H1 (cell line): ENCODE measurements around the gene LAMB1. TPM values are rescaled to one million over a fixed set of nuclear protein-coding genes. Genes with fewer than 3 reads are reported as not detected.

Experiments used
- CTCF ChIA-PET: fragments of 300-600 bp; sonication (Branson Sonifier 250); formaldehyde crosslinking; loops from one replicate; lab custom pipeline; 2021; ENCODE audit not compliant: partially characterized antibody; lab: Charles Lee
- POLR2A ChIA-PET: fragments of 300-600 bp; sonication (Branson Sonifier 250); formaldehyde crosslinking; loops from one replicate; lab custom pipeline; 2021; ENCODE audit warnings: inconsistent platforms; ENCODE audit not compliant: partially characterized antibody; lab: Charles Lee
- DNase-seq, 2 experiments: peaks; one replicate each; pipeline versions ENCODE4 v3.0.0 to v3.0.0-alpha.2; 2010 to 2022; ENCODE audit warnings: low spot score in 2 of 2, low read depth in 1 of 2, mixed read lengths in 1 of 2
- FAIRE-seq: peaks from 2 replicates; lab custom pipeline; 2011; peaks lifted over from hg19 to GRCh38; lab: Jason Lieb, UNC
- H2AFZ ChIP-seq: 2 replicates; pipeline ENCODE4 v1.8.1; 2012; ENCODE audit warnings: low read length, inconsistent platforms
- H2AK5ac ChIP-seq: 2 replicates; pipeline ENCODE4 v1.6.1; 2013; ENCODE audit warnings: low read depth, low read length
- H2BK120ac ChIP-seq: replicated peaks from 2 replicates; pipeline ENCODE3; 2013; ENCODE audit warnings: low read depth, low read length, inconsistent platforms
- H2BK12ac ChIP-seq: 2 replicates; pipeline ENCODE4 v1.6.1; 2013; ENCODE audit warnings: low read depth, low read length
- H2BK15ac ChIP-seq: 2 replicates; pipeline ENCODE4 v1.6.1; 2013; ENCODE audit warnings: low read length
- H2BK20ac ChIP-seq: 2 replicates; pipeline ENCODE4 v1.6.1; 2013; ENCODE audit warnings: low read length
- H2BK5ac ChIP-seq: 2 replicates; pipeline ENCODE4 v1.6.1; 2013; ENCODE audit warnings: low read depth, low read length
- H3K14ac ChIP-seq: 2 replicates; pipeline ENCODE4 v1.6.1; 2013; ENCODE audit warnings: inconsistent platforms; ENCODE audit not compliant: insufficient read length
- H3K18ac ChIP-seq: 2 replicates; pipeline ENCODE4 v1.6.1; 2013; ENCODE audit warnings: low read length; ENCODE audit errors: extremely low read depth
- H3K23ac ChIP-seq: 2 replicates; pipeline ENCODE4 v1.6.1; 2013; ENCODE audit warnings: inconsistent platforms; ENCODE audit not compliant: insufficient read length
- H3K23me2 ChIP-seq: 2 replicates; pipeline ENCODE4 v1.6.1; 2013; ENCODE audit warnings: low read depth, low read length
- H3K27ac ChIP-seq: 2 replicates; pipeline ENCODE4 v1.6.1; 2011; ENCODE audit warnings: low read depth, low read length, inconsistent platforms
- H3K27me3 ChIP-seq, 4 experiments: replicated peaks in 1 of 4; 1 replicate in 1 of 4; 2 replicates in 3 of 4; pipeline versions ENCODE4 v1.6.1 to v1.8.1; 2011 to 2013; ENCODE audit warnings: low read length in 3 of 4, mild to moderate bottlenecking in 3 of 4, inconsistent platforms in 2 of 4, mixed read lengths in 2 of 4, moderate library complexity in 1 of 4; ENCODE audit not compliant: control insufficient read depth in 3 of 4, insufficient read depth in 3 of 4; ENCODE audit errors: extremely low read depth in 1 of 4
- H3K36me3 ChIP-seq, 4 experiments: 2 replicates each; pipeline versions ENCODE4 v1.6.1 to v1.8.1; 2011 to 2013; ENCODE audit warnings: mild to moderate bottlenecking in 4 of 4, low read length in 3 of 4, moderate library complexity in 2 of 4, control low read depth in 1 of 4, inconsistent platforms in 1 of 4; ENCODE audit not compliant: insufficient read depth in 4 of 4, control insufficient read depth in 2 of 4
- H3K4ac ChIP-seq: replicated peaks from 2 replicates; pipeline ENCODE3; 2013; ENCODE audit warnings: low read length, low read depth, mixed read lengths, inconsistent platforms; ENCODE audit not compliant: insufficient read length
- H3K4me1 ChIP-seq, 4 experiments: replicated peaks in 1 of 4; 1 replicate in 1 of 4; 2 replicates in 3 of 4; pipeline versions ENCODE4 v1.6.1 to v1.8.1; 2011 to 2013; ENCODE audit warnings: low read length in 3 of 4, inconsistent platforms in 2 of 4, mixed read lengths in 1 of 4; ENCODE audit not compliant: insufficient read depth in 4 of 4, control insufficient read depth in 3 of 4
- H3K4me2 ChIP-seq, 2 experiments: 2 replicates each; pipeline versions ENCODE4 v1.6.1 to v1.8.1; 2011 to 2013; ENCODE audit warnings: low read depth in 2 of 2, low read length in 2 of 2, control low read depth in 1 of 2, inconsistent platforms in 1 of 2, mild to moderate bottlenecking in 1 of 2; ENCODE audit not compliant: insufficient read depth in 1 of 2
- H3K4me3 ChIP-seq, 4 experiments: fragments of 200-600, 300-600 bp in 1 of 4; sonication (generic), shearing (Covaris generic), sonication (Bioruptor Twin) in 1 of 4; 2 replicates each; pipeline versions ENCODE4 v1.5.1 to v1.8.1; 2011 to 2016; ENCODE audit warnings: low read length in 4 of 4, low read depth in 3 of 4, control low read depth in 2 of 4, inconsistent platforms in 2 of 4, mild to moderate bottlenecking in 2 of 4, mixed read lengths in 1 of 4, moderate library complexity in 1 of 4; ENCODE audit not compliant: insufficient read depth in 2 of 4; ENCODE audit errors: extremely low read depth in 1 of 4
- H3K56ac ChIP-seq: replicated peaks from 2 replicates; pipeline ENCODE3; 2013; ENCODE audit warnings: low read depth, mild to moderate bottlenecking, mixed read lengths, low read length, inconsistent platforms; ENCODE audit not compliant: insufficient read length
- H3K79me1 ChIP-seq: 2 replicates; pipeline ENCODE4 v1.6.1; 2013; ENCODE audit warnings: low read depth, low read length, control low read depth
- H3K79me2 ChIP-seq, 2 experiments: 2 replicates each; pipeline versions ENCODE4 v1.6.1 to v1.8.1; 2012 to 2013; ENCODE audit warnings: low read length in 2 of 2, mild to moderate bottlenecking in 2 of 2, inconsistent platforms in 1 of 2; ENCODE audit not compliant: insufficient read depth in 2 of 2, control insufficient read depth in 1 of 2
- H3K9ac ChIP-seq, 4 experiments: replicated peaks in 1 of 4; 1 replicate in 1 of 4; 2 replicates in 3 of 4; pipeline versions ENCODE4 v1.6.1 to v1.8.1; 2011 to 2013; ENCODE audit warnings: low read depth in 3 of 4, low read length in 3 of 4, control low read depth in 2 of 4, mild to moderate bottlenecking in 2 of 4, moderate library complexity in 2 of 4, inconsistent platforms in 1 of 4; ENCODE audit errors: extremely low read depth in 1 of 4
- H3K9me3 ChIP-seq, 2 experiments: 2 replicates each; pipeline versions ENCODE4 v1.6.1 to v1.8.1; 2012 to 2013; ENCODE audit warnings: mild to moderate bottlenecking in 2 of 2, moderate library complexity in 2 of 2, control low read depth in 1 of 2, inconsistent platforms in 1 of 2, low read depth in 1 of 2, low read length in 1 of 2, mixed read lengths in 1 of 2; ENCODE audit not compliant: insufficient read depth in 2 of 2
- H4K20me1 ChIP-seq, 2 experiments: replicated peaks in 1 of 2; 2 replicates each; pipeline versions ENCODE3 to v1.8.1; 2011 to 2013; ENCODE audit warnings: inconsistent platforms in 2 of 2, low read length in 2 of 2, mild to moderate bottlenecking in 1 of 2; ENCODE audit not compliant: insufficient read depth in 2 of 2, control insufficient read depth in 1 of 2
- H4K5ac ChIP-seq: 2 replicates; pipeline ENCODE4 v1.6.1; 2013; ENCODE audit warnings: low read length, low read depth, mixed read lengths, inconsistent platforms; ENCODE audit not compliant: insufficient read length
- H4K8ac ChIP-seq: 2 replicates; pipeline ENCODE4 v1.8.0; 2013; ENCODE audit warnings: mild to moderate bottlenecking, moderate library complexity, low read length, inconsistent platforms; ENCODE audit not compliant: insufficient read depth; ENCODE audit errors: extremely low read depth
- H4K91ac ChIP-seq: replicated peaks from 2 replicates; pipeline ENCODE3; 2013; ENCODE audit warnings: low read length, mixed read lengths, inconsistent platforms; ENCODE audit not compliant: insufficient read length
- ASH2L ChIP-seq: fragments of 200-600, 300-600 bp; sonication (generic); IDR thresholded peaks from one replicate; pipeline ENCODE4 v1.7.1; 2017; ENCODE audit warnings: low read length
- CTCF ChIP-seq, 3 experiments: IDR thresholded peaks; 1 replicate in 2 of 3; 2 replicates in 1 of 3; pipeline versions ENCODE4 v1.5.1 to v1.6.1; 2011; ENCODE audit warnings: low read length in 3 of 3, mild to moderate bottlenecking in 3 of 3, inconsistent platforms in 2 of 3, low read depth in 1 of 3, moderate library complexity in 1 of 3; ENCODE audit not compliant: insufficient read depth in 1 of 3; ENCODE audit errors: control extremely low read depth in 1 of 3
- KDM1A ChIP-seq: fragments of 200-600, 300-600 bp; sonication (generic); IDR thresholded peaks from 2 replicates; pipeline ENCODE4 v1.7.1; 2016; ENCODE audit warnings: mild to moderate bottlenecking, low read length, borderline replicate concordance
- RAD21 ChIP-seq, 2 experiments: IDR thresholded peaks in 1 of 2; conservative IDR thresholded peaks in 1 of 2; 2 replicates each; pipeline ENCODE4 v1.6.1; 2011; ENCODE audit warnings: low read depth in 2 of 2, low read length in 2 of 2, improper control_type of control experiment in 1 of 2, inconsistent platforms in 1 of 2, mild to moderate bottlenecking in 1 of 2, moderate library complexity in 1 of 2
- WGBS, 2 experiments: shearing (Covaris generic) in 1 of 2; methylation state at CpG; one replicate each; pipeline versions ENCODE4 v1.1.6 to v1.1.7; 2013 to 2015; ENCODE audit warnings: low lambda C conversion rate in 2 of 2, mixed read lengths in 2 of 2, inconsistent platforms in 1 of 2, low coverage in 1 of 2, missing lambda C conversion rate in 1 of 2; ENCODE audit not compliant: insufficient replicate concordance in 2 of 2, insufficient coverage in 1 of 2, insufficient read length in 1 of 2; ENCODE audit errors: extremely low coverage in 1 of 2, missing lambda C conversion rate in 1 of 2; 5-methylcytosine and 5-hydroxymethylcytosine counted together
- polyA plus RNA-seq, 7 experiments: library from polyadenylated mRNA; depleted of rRNA in 3 of 7; stranded (reverse) in 5 of 7; unstranded in 2 of 7; fragments of >200 nt in 5 of 7; fragments of 200-250 nt in 2 of 7; gene quantifications; 1 replicate in 5 of 7; 2 replicates in 1 of 7; 4 replicates in 1 of 7; pipeline versions ENCODE4 v1.2.1 to v1.2.3, GENCODE V29; 2011 to 2013; ENCODE audit warnings: missing spikeins in 2 of 7, mixed read lengths in 2 of 7
- total RNA-seq: library from RNA; stranded (reverse); fragmentation: NEBNext Ultra II Directional; extraction: Animal tissue kit (Norgen Biotek cat#: 25700); gene quantifications from 2 replicates; pipeline ENCODE4 v1.2.1, GENCODE V29; 2021

LAMB1 gene
- total and polyA plus RNA-seq, 2 of the 8 experiments (the other 6 are each of a cell fraction or from before 2014, with no cell fraction given), result 31.9 to 38.5 TPM

- WGBS, 2 experiments, result 83% methylated on average over 2 of the region's 2 CpGs; no CpG with 5 or more reads in 1 of the 2 experiments
- Histone ChIP-seq H3K79me1 (no peaks in the 10 kb centered on the region), H3K23me2 (no peaks in the 10 kb centered on the region), H3K27me3 (no peaks in the 10 kb centered on the region), H3K36me3 (no peaks in the 10 kb centered on the region), H3K79me2 (no peaks in the 10 kb centered on the region), H3K4me3 (no peak overlapping the region), H3K4ac (no peak overlapping the region), H2BK120ac (no peak overlapping the region), H3K23ac (no peak overlapping the region), H2BK20ac (no peak overlapping the region), H2AK5ac (no peak overlapping the region), H4K91ac (no peak overlapping the region), H3K18ac (no peak overlapping the region), H3K4me1 (no peaks in the 10 kb centered on the region), H2BK5ac (no peak overlapping the region), H3K14ac (no peak overlapping the region), H4K8ac (no peak overlapping the region), H3K4me2 (no peak overlapping the region), H3K56ac (no peak overlapping the region), H4K5ac (no peak overlapping the region), H2BK12ac (no peak overlapping the region), H3K9me3 (no peaks in the 10 kb centered on the region), H4K20me1 (no peaks in the 10 kb centered on the region), H3K27ac (no peak overlapping the region), H2AFZ (no peak overlapping the region), H2BK15ac (no peak overlapping the region), H3K9ac (no peak overlapping the region)
- TF ChIP-seq ASH2L, result no peak
- peak; percentile 49 to 58 for TF ChIP-seq RAD21 (IDR thresholded peaks at IDR 0.05 in 1 of 2, conservative IDR thresholded peaks at IDR 0.05 in 1 of 2; ENCODE audit: low read depth in 2 of 2, low read length in 2 of 2)
- peak in 2 of 3 experiments; percentile 8 to 62; a peak in 2 of 4 replicates for TF ChIP-seq CTCF (IDR thresholded peaks at IDR 0.05; ENCODE audit: control extremely low read depth in 1 of 3, insufficient read depth in 1 of 3, low read depth in 1 of 3, low read length in 3 of 3)
- no peak for TF ChIP-seq KDM1A
- no peak for FAIRE-seq
- no peak for DNase-seq
- ChIA-PET CTCF (interaction anchor here (0.7 to 8.0 kb wide), 29 partner anchors 9 to 549 kb away, joined by 3 to 86 read pairs (median 4); partner anchors contain the start of gene LAMB1), POLR2A (interaction anchor here (0.6 to 0.9 kb wide), 3 partner anchors 14 to 80 kb away, joined by 3 to 5 read pairs (median 3); partner anchors contain the start of gene LAMB1)
Measured at GRCh38 chr7:108016841-108017775, 14.1 kb upstream of the LAMB1 start.
